ENCODE results near the gene ZNF70. TPM values are rescaled to one million over a fixed set of nuclear protein-coding genes. Genes with fewer than 3 reads are reported as not detected.

ZNF70 gene
- total RNA-seq, 1 experiment from 2014 or later, result 5.4 TPM

GRCh38 chr22:23692598-23693291, 58.2 kb downstream of the ZNF70 start:
- BruUV-seq (replicated peaks), result no TSS peak
- CTCF ChIA-PET, result no interaction called here
- H3K36me3 ChIP-seq (ENCODE audit: control insufficient read depth, insufficient read depth, low read length), result peaks cover 4% of the 10 kb centered on the region
- Mint-ChIP-seq H3K4me1 (ENCODE audit: low read depth, unreplicated experiment) (no peaks in the 10 kb centered on the region), H3K27me3 (ENCODE audit: insufficient read depth, unreplicated experiment) (no peaks in the 10 kb centered on the region), H3K9me3 (ENCODE audit: unreplicated experiment) (no peaks in the 10 kb centered on the region), H3K36me3 (ENCODE audit: insufficient read depth, unreplicated experiment) (peaks cover 26% of the 10 kb centered on the region), H3K27ac (ENCODE audit: unreplicated experiment) (no peak overlapping the region), H3K4me3 (ENCODE audit: unreplicated experiment) (no peak overlapping the region)
- H3K9me3 ChIP-seq, result no peaks in the 10 kb centered on the region
- DNase-seq, result peak in 1 of 2 experiments; percentile 21
- POLR2A ChIA-PET, result no interaction called here
- no peaks in the 10 kb centered on the region for H3K4me1 ChIP-seq
- no peak for TF ChIP-seq CTCF (IDR thresholded peaks at IDR 0.05; ENCODE audit: insufficient read depth in 1 of 2, low read depth in 1 of 2, low read length in 1 of 2, severe bottlenecking in 1 of 2, unreplicated experiment in 1 of 2)
- intact Hi-C loops (cut with micrococcal nuclease; ENCODE audit: unreplicated experiment), result no loop called here
- no peak overlapping the region for H3K4me3 ChIP-seq (ENCODE audit: low read depth, low read length)
- H3K27me3 ChIP-seq (replicated peaks; ENCODE audit: control insufficient read depth, insufficient read depth, low read length), result no peaks in the 10 kb centered on the region

- Mint-ChIP-seq H3K4me1 (ENCODE audit: low read depth, unreplicated experiment) (no peaks in the 10 kb centered on the region), H3K27ac (ENCODE audit: unreplicated experiment) (no peak overlapping the region), H3K36me3 (ENCODE audit: insufficient read depth, unreplicated experiment) (peaks cover 26% of the 10 kb centered on the region), H3K27me3 (ENCODE audit: insufficient read depth, unreplicated experiment) (no peaks in the 10 kb centered on the region), H3K9me3 (ENCODE audit: unreplicated experiment) (no peaks in the 10 kb centered on the region), H3K4me3 (ENCODE audit: unreplicated experiment) (no peak overlapping the region)
- no TSS peak for BruUV-seq (replicated peaks)
- Histone ChIP-seq H3K36me3 (ENCODE audit: control insufficient read depth, insufficient read depth, low read length) (peaks cover 4% of the 10 kb centered on the region), H3K9me3 (no peaks in the 10 kb centered on the region), H3K4me1 (no peaks in the 10 kb centered on the region), H3K27me3 (replicated peaks; ENCODE audit: control insufficient read depth, insufficient read depth, low read length) (no peaks in the 10 kb centered on the region), H3K4me3 (ENCODE audit: low read depth, low read length) (no peak overlapping the region)
- DNase-seq, result no peak
- TF ChIP-seq CTCF (IDR thresholded peaks at IDR 0.05; ENCODE audit: insufficient read depth in 1 of 2, low read depth in 1 of 2, low read length in 1 of 2, severe bottlenecking in 1 of 2, unreplicated experiment in 1 of 2), result no peak
- ChIA-PET POLR2A (no interaction called here), CTCF (no interaction called here)
- intact Hi-C loops (cut with micrococcal nuclease; ENCODE audit: unreplicated experiment), result no loop called here
Observed at GRCh38 chr22:23691748-23692423, 59.0 kb downstream of the ZNF70 start.

GRCh38 chr22:23690713-23691112, 60.2 kb downstream of the ZNF70 start, which contains the start of gene RGL4:
RGL4 (plus strand) TSS chr22:23691013; CDS start chr22:23692031, 1,018 bp downstream.
- POLR2A ChIA-PET, result no interaction called here
- H3K9me3 ChIP-seq, result no peaks in the 10 kb centered on the region
- no peak for TF ChIP-seq CTCF (IDR thresholded peaks at IDR 0.05; ENCODE audit: insufficient read depth in 1 of 2, low read depth in 1 of 2, low read length in 1 of 2, severe bottlenecking in 1 of 2, unreplicated experiment in 1 of 2)
- H3K4me3 ChIP-seq (ENCODE audit: low read depth, low read length), result no peak within 1 kb of the TSS
- H3K27me3 Mint-ChIP-seq (ENCODE audit: insufficient read depth, unreplicated experiment), result no peaks in the 10 kb centered on the region
- no peak for DNase-seq
- H3K9me3 Mint-ChIP-seq (ENCODE audit: unreplicated experiment), result no peaks in the 10 kb centered on the region
- peaks cover 4% of the 10 kb centered on the region for H3K36me3 ChIP-seq (ENCODE audit: control insufficient read depth, insufficient read depth, low read length)
- no peaks in the 10 kb centered on the region for H3K4me1 Mint-ChIP-seq (ENCODE audit: low read depth, unreplicated experiment)
- no peak within 1 kb of the TSS for H3K27ac Mint-ChIP-seq (ENCODE audit: unreplicated experiment)
- H3K4me3 Mint-ChIP-seq (ENCODE audit: unreplicated experiment), result no peak within 1 kb of the TSS
- TSS peak; percentile 8 for BruUV-seq (replicated peaks)
- intact Hi-C loops (cut with micrococcal nuclease; ENCODE audit: unreplicated experiment), result no loop called here
- CTCF ChIA-PET, result no interaction called here
- H3K36me3 Mint-ChIP-seq (ENCODE audit: insufficient read depth, unreplicated experiment), result peaks cover 19% of the 10 kb centered on the region
- no peaks in the 10 kb centered on the region for H3K4me1 ChIP-seq
- H3K27me3 ChIP-seq (replicated peaks; ENCODE audit: control insufficient read depth, insufficient read depth, low read length), result no peaks in the 10 kb centered on the region

All from Caco-2 (cell line).